PFSK-1 (cell line): Measurements from ENCODE around the gene SLC1A2.

Experiments used
- FOXP2 ChIP-seq: optimal IDR thresholded peaks from 2 replicates; pipeline ENCODE3; 2011; ENCODE audit warnings: borderline replicate concordance, control low read depth, inconsistent platforms; ENCODE audit not compliant: insufficient read depth; ENCODE audit errors: extremely low read length, extremely low read depth
- POLR2AphosphoS5 ChIP-seq: IDR thresholded peaks from 2 replicates; pipeline ENCODE4 v1.6.1; 2012; ENCODE audit warnings: low read depth, mild to moderate bottlenecking, control low read depth, low read length, moderate library complexity
- REST ChIP-seq, 2 experiments: IDR thresholded peaks; 2 replicates each; pipeline versions ENCODE4 v1.6.1 to v1.8.0; 2011 to 2012; ENCODE audit warnings: low read depth in 2 of 2, low read length in 2 of 2, control low read depth in 1 of 2, inconsistent platforms in 1 of 2, mild to moderate bottlenecking in 1 of 2, moderate library complexity in 1 of 2; ENCODE audit not compliant: insufficient read depth in 1 of 2
- SIN3A ChIP-seq: IDR thresholded peaks from 2 replicates; pipeline ENCODE4 v1.6.1; 2012; ENCODE audit warnings: mild to moderate bottlenecking, low read length, moderate library complexity, borderline replicate concordance; ENCODE audit not compliant: insufficient read depth
- TAF1 ChIP-seq: IDR thresholded peaks from 2 replicates; pipeline ENCODE4 v1.6.1; 2012; ENCODE audit warnings: low read length, control low read depth, borderline replicate concordance; ENCODE audit not compliant: insufficient read depth

SLC1A2 gene

GRCh38 chr11:35387111-35387982 is 32.0 kb downstream of the SLC1A2 start:
- TF ChIP-seq POLR2AphosphoS5, result no peak
- TF ChIP-seq FOXP2, result no peak
- TF ChIP-seq TAF1, result no peak
- TF ChIP-seq REST (IDR thresholded peaks at IDR 0.05; ENCODE audit: insufficient read depth in 1 of 2, low read depth in 2 of 2, low read length in 2 of 2), result no peak
- no peak for TF ChIP-seq SIN3A

DNA sequence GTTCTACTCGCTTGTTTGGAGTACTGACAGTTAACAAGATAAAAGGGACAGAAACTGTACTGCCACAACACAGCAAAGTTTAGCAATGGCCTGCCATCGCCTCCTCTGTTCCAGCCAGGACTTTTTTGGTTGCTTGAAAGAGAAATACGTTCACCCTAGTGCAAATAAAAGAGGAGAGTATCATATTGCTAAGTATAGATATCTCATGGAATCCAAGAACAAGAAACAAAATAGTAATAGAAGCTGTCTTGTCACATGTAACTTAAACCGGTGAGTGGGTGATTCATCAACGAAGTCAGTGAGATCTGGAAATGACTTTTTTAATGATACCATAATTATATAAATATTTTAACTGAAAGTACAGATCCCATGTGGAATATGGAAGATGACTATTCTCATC is 35.4 kb downstream of the SLC1A2 start:
- TF ChIP-seq REST (IDR thresholded peaks at IDR 0.05; ENCODE audit: insufficient read depth in 1 of 2, low read depth in 2 of 2, low read length in 2 of 2) (no peak), FOXP2 (no peak), TAF1 (no peak), POLR2AphosphoS5 (no peak), SIN3A (no peak)

DNA sequence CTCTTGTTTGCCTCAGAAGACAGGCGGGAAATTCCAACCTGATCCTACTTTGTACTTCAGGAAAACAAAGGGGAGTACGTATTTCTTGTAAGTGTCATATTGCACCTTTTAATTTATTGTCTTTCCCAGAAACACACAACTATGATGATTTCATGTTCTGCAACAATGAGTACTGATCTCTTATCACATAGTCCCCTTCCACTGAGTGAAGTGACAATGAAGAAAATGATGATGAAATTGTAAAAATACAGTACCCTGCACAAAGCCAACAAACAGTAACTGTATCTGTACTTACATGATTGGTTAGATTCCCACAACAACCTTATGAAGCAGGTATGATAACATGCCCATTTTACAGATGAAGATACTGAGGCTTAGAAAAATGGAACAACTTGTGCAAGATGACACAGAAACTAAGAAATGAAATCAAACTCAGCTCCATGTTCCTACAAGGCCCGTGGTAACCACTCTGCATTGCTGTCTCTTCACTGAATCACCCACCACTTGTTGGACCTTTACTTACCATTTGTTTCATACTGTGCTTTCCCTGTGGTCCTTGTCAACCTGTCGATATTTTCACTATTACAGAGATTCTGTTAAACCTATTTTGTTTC is 37.5 kb downstream of the SLC1A2 start:
- TF ChIP-seq SIN3A (no peak), TAF1 (no peak), FOXP2 (no peak), POLR2AphosphoS5 (no peak), REST (IDR thresholded peaks at IDR 0.05; ENCODE audit: insufficient read depth in 1 of 2, low read depth in 2 of 2, low read length in 2 of 2) (no peak)

DNA sequence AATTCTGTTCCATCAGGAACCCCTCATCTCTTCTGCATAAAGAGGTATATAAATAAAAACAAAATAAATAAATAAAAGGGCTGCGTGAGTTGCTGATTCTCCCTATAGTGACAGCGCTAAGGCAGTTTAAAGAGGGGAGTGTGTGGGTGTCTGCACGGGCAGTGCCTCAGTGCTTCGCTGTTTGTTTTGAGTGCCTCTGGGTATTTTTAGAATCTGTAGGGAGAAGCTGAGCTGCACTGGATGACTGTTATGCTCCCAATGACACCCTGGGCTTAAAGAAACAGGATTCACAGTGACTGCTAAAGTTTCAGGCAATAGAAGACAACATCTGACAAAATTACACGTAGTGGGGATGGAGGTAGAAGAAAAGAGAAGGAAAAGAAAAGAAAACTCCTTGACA is 38.8 kb downstream of the SLC1A2 start:
- TF ChIP-seq SIN3A (no peak), POLR2AphosphoS5 (no peak), TAF1 (no peak), FOXP2 (no peak), REST (IDR thresholded peaks at IDR 0.05; ENCODE audit: insufficient read depth in 1 of 2, low read depth in 2 of 2, low read length in 2 of 2) (no peak)
